Measurements from ENCODE around the gene MARK2. TPM values are rescaled to one million over a fixed set of nuclear protein-coding genes. Genes with fewer than 3 reads are reported as not detected.

The MARK2 gene
- polyA plus RNA-seq, 1 donor (not counting 4 experiments of a cell fraction or from before 2014, with no cell fraction given) = 20.8 TPM

DNA sequence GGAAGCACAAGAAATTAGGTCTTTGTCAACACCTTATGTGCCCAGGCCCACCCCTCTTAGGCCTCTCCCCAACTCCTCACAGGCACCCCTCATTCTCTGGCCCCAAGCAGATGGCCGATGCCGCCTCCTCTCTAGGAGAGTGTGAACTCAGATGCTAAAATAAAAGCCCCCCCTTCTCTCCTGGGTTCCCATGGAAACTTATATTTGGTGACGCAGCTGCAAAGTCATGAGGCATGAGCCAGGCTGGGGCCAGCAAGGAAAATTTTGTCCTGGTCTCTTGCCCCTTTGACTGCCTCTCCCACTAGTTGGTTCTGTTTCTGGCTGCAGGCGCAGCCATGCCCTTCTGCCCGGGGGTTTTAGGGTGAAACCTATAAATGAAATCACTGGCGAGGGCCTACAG lies 66.3 kb downstream of the MARK2 start:
- H3K27ac ChIP-seq (ENCODE audit: control insufficient read depth, insufficient read depth, low read length) = no peak overlapping the region
- H4K20me1 ChIP-seq (ENCODE audit: control insufficient read depth, extremely low read depth, insufficient read depth, low read length) = peaks cover 3% of the 10 kb centered on the region
- H3K4me1 ChIP-seq (ENCODE audit: control insufficient read depth, extremely low read depth, insufficient read depth, low read length) = no peaks in the 10 kb centered on the region
- no peak overlapping the region for H2AFZ ChIP-seq (ENCODE audit: control insufficient read depth, low read length)
- no peak overlapping the region for H3K4me2 ChIP-seq (ENCODE audit: control insufficient read depth, extremely low read depth, insufficient read depth, low read depth, low read length)
- no peaks in the 10 kb centered on the region for H3K9me1 ChIP-seq (ENCODE audit: control insufficient read depth, extremely low read depth, insufficient read depth, low read length)
- DNase-seq (ENCODE audit: low read depth, low spot score) = no peak
- H3K36me3 ChIP-seq (ENCODE audit: control insufficient read depth in 2 of 2, extremely low read depth in 1 of 2, insufficient read depth in 2 of 2, low read length in 2 of 2) = peaks cover 51 to 58% of the 10 kb centered on the region in 2 experiments
- TF ChIP-seq, protein P1, sequence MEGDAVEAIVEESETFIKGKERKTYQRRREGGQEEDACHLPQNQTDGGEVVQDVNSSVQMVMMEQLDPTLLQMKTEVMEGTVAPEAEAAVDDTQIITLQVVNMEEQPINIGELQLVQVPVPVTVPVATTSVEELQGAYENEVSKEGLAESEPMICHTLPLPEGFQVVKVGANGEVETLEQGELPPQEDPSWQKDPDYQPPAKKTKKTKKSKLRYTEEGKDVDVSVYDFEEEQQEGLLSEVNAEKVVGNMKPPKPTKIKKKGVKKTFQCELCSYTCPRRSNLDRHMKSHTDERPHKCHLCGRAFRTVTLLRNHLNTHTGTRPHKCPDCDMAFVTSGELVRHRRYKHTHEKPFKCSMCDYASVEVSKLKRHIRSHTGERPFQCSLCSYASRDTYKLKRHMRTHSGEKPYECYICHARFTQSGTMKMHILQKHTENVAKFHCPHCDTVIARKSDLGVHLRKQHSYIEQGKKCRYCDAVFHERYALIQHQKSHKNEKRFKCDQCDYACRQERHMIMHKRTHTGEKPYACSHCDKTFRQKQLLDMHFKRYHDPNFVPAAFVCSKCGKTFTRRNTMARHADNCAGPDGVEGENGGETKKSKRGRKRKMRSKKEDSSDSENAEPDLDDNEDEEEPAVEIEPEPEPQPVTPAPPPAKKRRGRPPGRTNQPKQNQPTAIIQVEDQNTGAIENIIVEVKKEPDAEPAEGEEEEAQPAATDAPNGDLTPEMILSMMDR (optimal IDR thresholded peaks at IDR 0.05 in 1 of 3, IDR thresholded peaks at IDR 0.05 in 1 of 3, conservative IDR thresholded peaks at IDR 0.05 in 1 of 3; ENCODE audit: extremely low read depth in 1 of 3, insufficient read depth in 2 of 3, low read length in 3 of 3) = no peak
- TF ChIP-seq EZH2 (IDR thresholded peaks at IDR 0.05; ENCODE audit: low read length) = no peak
- H3K4me3 ChIP-seq (ENCODE audit: control insufficient read depth in 2 of 3, extremely low read depth in 1 of 3, insufficient read depth in 2 of 3, low read depth in 1 of 3, low read length in 3 of 3) = no peak overlapping the region
- FAIRE-seq = no peak
- H3K27me3 ChIP-seq (ENCODE audit: control insufficient read depth, extremely low read depth, insufficient read depth, low read length) = no peaks in the 10 kb centered on the region
- no peak overlapping the region for H3K9ac ChIP-seq (ENCODE audit: control insufficient read depth, extremely low read depth, insufficient read depth, low read length)
- H3K79me2 ChIP-seq (ENCODE audit: control insufficient read depth, insufficient read depth, low read length) = no peaks in the 10 kb centered on the region
- H3K9me3 ChIP-seq (ENCODE audit: control insufficient read depth, low read depth, low read length) = no peaks in the 10 kb centered on the region
- dilution Hi-C loops (cut with MboI; ENCODE audit: extremely low pct_ligation_motif_present, low sequenced_read_pairs) = no loop called here

DNA sequence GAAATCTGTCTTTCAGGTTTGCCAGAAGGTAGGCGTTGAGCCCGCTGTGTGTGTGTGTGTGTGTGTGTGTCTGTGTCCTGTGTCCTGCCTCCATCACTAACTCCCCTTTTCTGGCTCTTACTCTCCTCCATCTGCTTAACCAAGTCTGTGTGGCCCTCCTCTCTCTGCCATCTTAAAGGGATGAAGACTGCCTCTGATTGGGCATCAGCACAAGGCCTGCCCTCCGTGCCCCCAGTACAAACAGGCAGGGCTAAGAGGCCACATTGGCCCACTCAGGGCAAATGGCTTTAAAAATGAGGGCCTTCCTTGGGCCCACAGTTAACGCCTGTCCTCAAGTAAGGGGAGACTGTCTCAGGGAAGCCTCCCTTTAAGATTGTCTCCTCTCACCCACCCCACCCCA lies 67.2 kb downstream of the MARK2 start:
- no peaks in the 10 kb centered on the region for H3K9me1 ChIP-seq (ENCODE audit: control insufficient read depth, extremely low read depth, insufficient read depth, low read length)
- no peak overlapping the region for H3K9ac ChIP-seq (ENCODE audit: control insufficient read depth, extremely low read depth, insufficient read depth, low read length)
- DNase-seq (ENCODE audit: low read depth, low spot score) (no peak), FAIRE-seq (no peak)
- H3K9me3 ChIP-seq (ENCODE audit: control insufficient read depth, low read depth, low read length) = no peaks in the 10 kb centered on the region
- no peak overlapping the region for H3K4me2 ChIP-seq (ENCODE audit: control insufficient read depth, extremely low read depth, insufficient read depth, low read depth, low read length)
- H3K36me3 ChIP-seq (ENCODE audit: control insufficient read depth in 2 of 2, extremely low read depth in 1 of 2, insufficient read depth in 2 of 2, low read length in 2 of 2) = peaks cover 44 to 51% of the 10 kb centered on the region in 2 experiments
- no peak overlapping the region for H3K4me3 ChIP-seq (ENCODE audit: control insufficient read depth in 2 of 3, extremely low read depth in 1 of 3, insufficient read depth in 2 of 3, low read depth in 1 of 3, low read length in 3 of 3)
- dilution Hi-C loops (cut with MboI; ENCODE audit: extremely low pct_ligation_motif_present, low sequenced_read_pairs) = no loop called here
- no peaks in the 10 kb centered on the region for H3K4me1 ChIP-seq (ENCODE audit: control insufficient read depth, extremely low read depth, insufficient read depth, low read length)
- TF ChIP-seq EZH2 (IDR thresholded peaks at IDR 0.05; ENCODE audit: low read length) = no peak
- TF ChIP-seq, protein P1 (optimal IDR thresholded peaks at IDR 0.05 in 1 of 3, IDR thresholded peaks at IDR 0.05 in 1 of 3, conservative IDR thresholded peaks at IDR 0.05 in 1 of 3; ENCODE audit: extremely low read depth in 1 of 3, insufficient read depth in 2 of 3, low read length in 3 of 3) = no peak
- H2AFZ ChIP-seq (ENCODE audit: control insufficient read depth, low read length) = no peak overlapping the region
- no peaks in the 10 kb centered on the region for H3K27me3 ChIP-seq (ENCODE audit: control insufficient read depth, extremely low read depth, insufficient read depth, low read length)
- no peaks in the 10 kb centered on the region for H3K79me2 ChIP-seq (ENCODE audit: control insufficient read depth, insufficient read depth, low read length)
- no peak overlapping the region for H3K27ac ChIP-seq (ENCODE audit: control insufficient read depth, insufficient read depth, low read length)
- H4K20me1 ChIP-seq (ENCODE audit: control insufficient read depth, extremely low read depth, insufficient read depth, low read length) = peaks cover 3% of the 10 kb centered on the region

Data from keratinocyte (primary cell).